ENCODE results near the gene GATAD2A. TPM values are rescaled to one million over a fixed set of nuclear protein-coding genes. Genes with fewer than 3 reads are reported as not detected.

Gene GATAD2A
- total and polyA plus RNA-seq, 9 of the 15 experiments (the other 6 are each of a cell fraction or from before 2014, with no cell fraction given): 2.4 to 226 (median 44.2) TPM

GRCh38 chr19:19366434-19367396 is 38.8 kb upstream of the GATAD2A start (continued):
- peak; percentile 95 for TF ChIP-seq ZKSCAN1 (IDR thresholded peaks at IDR 0.05; ENCODE audit: low read depth, low read length)
- TF ChIP-seq BCL6 (CRISPR knock-in tag; IDR thresholded peaks at IDR 0.05): no peak
- no peak for TF ChIP-seq ZNF445 (CRISPR knock-in tag; IDR thresholded peaks at IDR 0.05; ENCODE audit: low read depth)
- TF ChIP-seq ZNF444 (CRISPR knock-in tag; IDR thresholded peaks at IDR 0.05): no peak
- peak; percentile 85 for TF ChIP-seq DEAF1 (CRISPR knock-in tag; IDR thresholded peaks at IDR 0.05)
- TF ChIP-seq SIRT6 (IDR thresholded peaks at IDR 0.05; ENCODE audit: low read depth, low read length): no peak
- no peak for TF ChIP-seq GTF2A2 (tag; IDR thresholded peaks at IDR 0.05)
- TF ChIP-seq CGGBP1 (CRISPR knock-in tag; IDR thresholded peaks at IDR 0.05): no peak
- no peak for TF ChIP-seq FUS (optimal IDR thresholded peaks at IDR 0.05; ENCODE audit: low read depth, low read length)
- no peak for TF ChIP-seq ZNF512 (tag; IDR thresholded peaks at IDR 0.05)
- no peak for TF ChIP-seq ZNF316 (IDR thresholded peaks at IDR 0.05)
- TF ChIP-seq CUX1 (CRISPR knock-in tag; IDR thresholded peaks at IDR 0.05): no peak
- peak; percentile 65 for TF ChIP-seq MTA2 (IDR thresholded peaks at IDR 0.05; ENCODE audit: low read depth)
- no peak for TF ChIP-seq ZNF146 (CRISPR knock-in tag; IDR thresholded peaks at IDR 0.05; ENCODE audit: unreplicated experiment)
- no peak for TF ChIP-seq NFYB (IDR thresholded peaks at IDR 0.05; ENCODE audit: extremely low read depth, insufficient read length)
- TF ChIP-seq MAX (CRISPR knock-in tag; IDR thresholded peaks at IDR 0.05): peak; percentile 52; the same call in 1 of the 2 replicates
- no peak for TF ChIP-seq MYBL2 (IDR thresholded peaks at IDR 0.05; ENCODE audit: low read depth)
- TF ChIP-seq MYBL2 (CRISPR knock-in tag; IDR thresholded peaks at IDR 0.05; ENCODE audit: borderline replicate concordance): no peak
